CD8-positive, alpha-beta memory T cell (primary cell): Measurements from ENCODE around the gene LPIN1. TPM values are rescaled to one million over a fixed set of nuclear protein-coding genes. Genes with fewer than 3 reads are reported as not detected.

Source experiments
- CTCF ChIA-PET: fragments of 350-600 bp; sonication (Branson Sonifier 250); formaldehyde crosslinking; loops from one replicate; lab custom pipeline; 2021; ENCODE audit warnings: antibody characterized with exemption; lab: Charles Lee
- POLR2A ChIA-PET: fragments of 350-600 bp; sonication (Branson Sonifier 250); formaldehyde crosslinking; loops from one replicate; lab custom pipeline; 2021; ENCODE audit warnings: antibody characterized with exemption; lab: Charles Lee
- DNase-seq, 5 donors: peaks; one replicate each; pipeline versions ENCODE4 v3.0.0 to v3.0.0-alpha.2; 2020 to 2022; ENCODE audit warnings: mixed read lengths in 1 of 5
- H3K27ac ChIP-seq: one replicate; pipeline ENCODE4 v1.7.0; 2013; ENCODE audit warnings: low read depth, mild to moderate bottlenecking, low read length, moderate library complexity
- H3K27me3 ChIP-seq: 2 replicates; pipeline ENCODE4 v1.7.0; 2013; ENCODE audit warnings: low read length, mild to moderate bottlenecking; ENCODE audit not compliant: insufficient read depth, poor library complexity, severe bottlenecking
- H3K36me3 ChIP-seq: 2 replicates; pipeline ENCODE4 v1.7.0; 2013; ENCODE audit warnings: mild to moderate bottlenecking, low read length, moderate library complexity; ENCODE audit not compliant: insufficient read depth
- H3K4me1 ChIP-seq: 2 replicates; pipeline ENCODE4 v1.7.0; 2013; ENCODE audit warnings: mild to moderate bottlenecking, low read length, moderate library complexity; ENCODE audit not compliant: insufficient read depth
- H3K4me3 ChIP-seq: 2 replicates; pipeline ENCODE4 v1.7.0; 2013; ENCODE audit warnings: mild to moderate bottlenecking, low read length
- H3K9me3 ChIP-seq: 2 replicates; pipeline ENCODE4 v1.7.0; 2013; ENCODE audit warnings: mild to moderate bottlenecking, low read length
- H3K27ac Mint-ChIP-seq, 8 donors: one replicate each; pipeline ENCODE4 v1.8.0; 2020 to 2021; ENCODE audit warnings: mixed read lengths in 8 of 8, mild to moderate bottlenecking in 6 of 8, inconsistent platforms in 3 of 8, moderate library complexity in 3 of 8
- H3K27me3 Mint-ChIP-seq, 2 donors: one replicate each; pipeline ENCODE4 v1.8.0; 2020 to 2021; ENCODE audit warnings: mixed read lengths in 2 of 2, mild to moderate bottlenecking in 1 of 2, moderate library complexity in 1 of 2
- H3K36me3 Mint-ChIP-seq, 3 donors: one replicate each; pipeline ENCODE4 v1.8.0; 2020 to 2021; ENCODE audit warnings: mixed read lengths in 3 of 3, inconsistent platforms in 1 of 3, mild to moderate bottlenecking in 1 of 3
- H3K4me1 Mint-ChIP-seq, 3 donors: one replicate each; pipeline ENCODE4 v1.8.0; 2020 to 2021; ENCODE audit warnings: mixed read lengths in 3 of 3, inconsistent platforms in 1 of 3, mild to moderate bottlenecking in 1 of 3
- H3K4me3 Mint-ChIP-seq, 7 donors: one replicate each; pipeline ENCODE4 v1.8.0; 2020 to 2021; ENCODE audit warnings: mixed read lengths in 7 of 7, mild to moderate bottlenecking in 6 of 7, moderate library complexity in 4 of 7, inconsistent platforms in 2 of 7
- H3K9me3 Mint-ChIP-seq, 5 donors: one replicate each; pipeline ENCODE4 v1.8.0; 2020 to 2022; ENCODE audit warnings: mixed read lengths in 5 of 5, mild to moderate bottlenecking in 3 of 5, moderate library complexity in 2 of 5, inconsistent platforms in 1 of 5
- polyA plus RNA-seq: library from polyadenylated mRNA; unstranded; fragments of 300-500 nt; fragmentation: Illumina TruSeq; gene quantifications from one replicate; pipeline ENCODE4 v1.2.3, GENCODE V29; 2021
- total RNA-seq, 2 experiments: library from RNA; stranded (reverse); gene quantifications; one replicate each; pipeline ENCODE4 v1.2.3, GENCODE V29; 2021

The LPIN1 gene
- total and polyA plus RNA-seq, 3 experiments from 2014 or later: 25.7 to 37.1 (median 34.8) TPM

GRCh38 chr2:11784280-11784679 is 37.8 kb downstream of the LPIN1 start:
- H3K4me1 Mint-ChIP-seq: peaks cover 4 to 14% (median 4%) of the 10 kb centered on the region in 3 donors
- no peaks in the 10 kb centered on the region for H3K27me3 Mint-ChIP-seq
- no peaks in the 10 kb centered on the region for H3K9me3 ChIP-seq
- peaks cover 79% of the 10 kb centered on the region for H3K36me3 ChIP-seq
- CTCF ChIA-PET: interaction anchor here (0.7 to 8.0 kb wide), 18 partner anchors 9 to 1223 kb away, joined by 3 to 99 read pairs (median 4); partner anchors contain the start of gene LPIN1
- peaks cover 3% of the 10 kb centered on the region for H3K4me1 ChIP-seq
- POLR2A ChIA-PET: no interaction called here
- no peak overlapping the region for H3K27ac ChIP-seq
- DNase-seq: no peak
- no peaks in the 10 kb centered on the region for H3K9me3 Mint-ChIP-seq
- no peaks in the 10 kb centered on the region for H3K27me3 ChIP-seq
- no peak overlapping the region for H3K4me3 Mint-ChIP-seq
- H3K4me3 ChIP-seq: no peak overlapping the region
- H3K27ac Mint-ChIP-seq: no peak overlapping the region
- H3K36me3 Mint-ChIP-seq: peaks cover 3 to 97% (median 21%) of the 10 kb centered on the region in 3 donors

- no peaks in the 10 kb centered on the region for H3K9me3 Mint-ChIP-seq
- no peak overlapping the region for H3K4me3 Mint-ChIP-seq
- no peaks in the 10 kb centered on the region for H3K27me3 Mint-ChIP-seq
- Histone ChIP-seq H3K4me3 (no peak overlapping the region), H3K4me1 (no peaks in the 10 kb centered on the region), H3K27me3 (no peaks in the 10 kb centered on the region), H3K9me3 (no peaks in the 10 kb centered on the region), H3K36me3 (peaks cover 78% of the 10 kb centered on the region), H3K27ac (no peak overlapping the region)
- DNase-seq: peak; percentile 13 to 53 (median 32)
- peaks cover 0 to 13% (median 0%) of the 10 kb centered on the region in 3 donors for H3K4me1 Mint-ChIP-seq
- H3K36me3 Mint-ChIP-seq: peaks cover 7 to 98% (median 24%) of the 10 kb centered on the region in 3 donors
- H3K27ac Mint-ChIP-seq: no peak overlapping the region
- ChIA-PET POLR2A (interaction anchor here (0.6 kb wide), 1 partner anchor 138 kb away, joined by 4 read pairs; no protein-coding TSS in a partner anchor), CTCF (interaction anchor here (0.7 to 8.0 kb wide), 20 partner anchors 8 to 1222 kb away, joined by 3 to 99 read pairs (median 4); partner anchors contain the start of gene LPIN1)
Measured at GRCh38 chr2:11784747-11785610, 38.5 kb downstream of the LPIN1 start.

- no peaks in the 10 kb centered on the region for H3K9me3 Mint-ChIP-seq
- peaks cover 0 to 13% (median 0%) of the 10 kb centered on the region in 3 donors for H3K4me1 Mint-ChIP-seq
- ChIA-PET POLR2A (interaction anchor here (0.6 kb wide), 1 partner anchor 139 kb away, joined by 4 read pairs; no protein-coding TSS in a partner anchor), CTCF (interaction anchor here (0.8 to 8.0 kb wide), 13 partner anchors 11 to 1222 kb away, joined by 3 to 99 read pairs (median 8); partner anchors contain the start of gene LPIN1)
- Histone ChIP-seq H3K27ac (no peak overlapping the region), H3K36me3 (peaks cover 72% of the 10 kb centered on the region), H3K4me1 (no peaks in the 10 kb centered on the region), H3K27me3 (no peaks in the 10 kb centered on the region), H3K4me3 (no peak overlapping the region), H3K9me3 (no peaks in the 10 kb centered on the region)
- no peak overlapping the region for H3K4me3 Mint-ChIP-seq
- peaks cover 7 to 98% (median 29%) of the 10 kb centered on the region in 3 donors for H3K36me3 Mint-ChIP-seq
- H3K27me3 Mint-ChIP-seq: no peaks in the 10 kb centered on the region
- no peak for DNase-seq
- no peak overlapping the region for H3K27ac Mint-ChIP-seq
Measured at GRCh38 chr2:11785611-11785940, 39.1 kb downstream of the LPIN1 start.

GRCh38 chr2:11786191-11786590 is 39.8 kb downstream of the LPIN1 start:
- Histone ChIP-seq H3K4me1 (no peaks in the 10 kb centered on the region), H3K27me3 (no peaks in the 10 kb centered on the region), H3K4me3 (no peak overlapping the region), H3K27ac (no peak overlapping the region), H3K9me3 (no peaks in the 10 kb centered on the region), H3K36me3 (peaks cover 71% of the 10 kb centered on the region)
- no peak overlapping the region for H3K4me3 Mint-ChIP-seq
- no peak for DNase-seq
- ChIA-PET POLR2A (no interaction called here), CTCF (interaction anchor here (1.1 to 8.0 kb wide), 6 partner anchors 12 to 93 kb away, joined by 3 to 99 read pairs (median 18); partner anchors contain the start of gene LPIN1)
- H3K27me3 Mint-ChIP-seq: no peaks in the 10 kb centered on the region
- peaks cover 7 to 98% (median 27%) of the 10 kb centered on the region in 3 donors for H3K36me3 Mint-ChIP-seq
- no peak overlapping the region for H3K27ac Mint-ChIP-seq
- H3K4me1 Mint-ChIP-seq: peaks cover 0 to 13% (median 0%) of the 10 kb centered on the region in 3 donors
- no peaks in the 10 kb centered on the region for H3K9me3 Mint-ChIP-seq

- Mint-ChIP-seq H3K27me3 (no peaks in the 10 kb centered on the region), H3K9me3 (no peaks in the 10 kb centered on the region), H3K36me3 (peaks cover 7 to 98% (median 28%) of the 10 kb centered on the region in 3 donors), H3K4me1 (peaks cover 0 to 13% (median 0%) of the 10 kb centered on the region in 3 donors), H3K27ac (no peak overlapping the region), H3K4me3 (no peak overlapping the region)
- Histone ChIP-seq H3K4me3 (no peak overlapping the region), H3K9me3 (no peaks in the 10 kb centered on the region), H3K27ac (no peak overlapping the region), H3K27me3 (no peaks in the 10 kb centered on the region), H3K4me1 (no peaks in the 10 kb centered on the region), H3K36me3 (peaks cover 74% of the 10 kb centered on the region)
- ChIA-PET POLR2A (interaction anchor here (0.6 kb wide), 1 partner anchor 114 kb away, joined by 6 read pairs; no protein-coding TSS in a partner anchor), CTCF (interaction anchor here (1.0 to 8.0 kb wide), 5 partner anchors 7 to 41 kb away, joined by 4 to 70 read pairs (median 6); partner anchors contain the start of gene LPIN1)
- DNase-seq: no peak
Measured at GRCh38 chr2:11786592-11786991, 40.2 kb downstream of the LPIN1 start.

GRCh38 chr2:11787991-11788390 is 41.6 kb downstream of the LPIN1 start:
- Histone ChIP-seq H3K27me3 (no peaks in the 10 kb centered on the region), H3K9me3 (no peaks in the 10 kb centered on the region), H3K36me3 (peaks cover 80% of the 10 kb centered on the region), H3K4me1 (no peaks in the 10 kb centered on the region), H3K4me3 (no peak overlapping the region), H3K27ac (no peak overlapping the region)
- DNase-seq: no peak
- Mint-ChIP-seq H3K9me3 (no peaks in the 10 kb centered on the region), H3K4me1 (peaks cover 0 to 13% (median 0%) of the 10 kb centered on the region in 3 donors), H3K27me3 (no peaks in the 10 kb centered on the region), H3K27ac (peak overlapping the region in 1 of 8 donors; percentile 15), H3K4me3 (no peak overlapping the region), H3K36me3 (peaks cover 17 to 98% (median 36%) of the 10 kb centered on the region in 3 donors)
- ChIA-PET CTCF (interaction anchor here (0.7 to 1.6 kb wide), 2 partner anchors 8 to 20 kb away, joined by 3 to 6 read pairs; no protein-coding TSS in a partner anchor), POLR2A (no interaction called here)

- H3K27me3 ChIP-seq: no peaks in the 10 kb centered on the region
- H3K36me3 ChIP-seq: peaks cover 79% of the 10 kb centered on the region
- Mint-ChIP-seq H3K27ac (peak overlapping the region in 1 of 8 donors; percentile 64), H3K27me3 (no peaks in the 10 kb centered on the region), H3K9me3 (no peaks in the 10 kb centered on the region), H3K4me3 (no peak overlapping the region), H3K36me3 (peaks cover 22 to 98% (median 42%) of the 10 kb centered on the region in 3 donors), H3K4me1 (peaks cover 0 to 13% (median 0%) of the 10 kb centered on the region in 3 donors)
- DNase-seq: no peak
- CTCF ChIA-PET: interaction anchor here (1.6 kb wide), 1 partner anchor 9 kb away, joined by 6 read pairs; no protein-coding TSS in a partner anchor
- no peak overlapping the region for H3K27ac ChIP-seq
- H3K4me3 ChIP-seq: no peak overlapping the region
- no peaks in the 10 kb centered on the region for H3K4me1 ChIP-seq
- POLR2A ChIA-PET: no interaction called here
- H3K9me3 ChIP-seq: no peaks in the 10 kb centered on the region
Measured at GRCh38 chr2:11788461-11789124, 42.2 kb downstream of the LPIN1 start.
